Measurements from ENCODE around the gene DDX47.

DNA sequence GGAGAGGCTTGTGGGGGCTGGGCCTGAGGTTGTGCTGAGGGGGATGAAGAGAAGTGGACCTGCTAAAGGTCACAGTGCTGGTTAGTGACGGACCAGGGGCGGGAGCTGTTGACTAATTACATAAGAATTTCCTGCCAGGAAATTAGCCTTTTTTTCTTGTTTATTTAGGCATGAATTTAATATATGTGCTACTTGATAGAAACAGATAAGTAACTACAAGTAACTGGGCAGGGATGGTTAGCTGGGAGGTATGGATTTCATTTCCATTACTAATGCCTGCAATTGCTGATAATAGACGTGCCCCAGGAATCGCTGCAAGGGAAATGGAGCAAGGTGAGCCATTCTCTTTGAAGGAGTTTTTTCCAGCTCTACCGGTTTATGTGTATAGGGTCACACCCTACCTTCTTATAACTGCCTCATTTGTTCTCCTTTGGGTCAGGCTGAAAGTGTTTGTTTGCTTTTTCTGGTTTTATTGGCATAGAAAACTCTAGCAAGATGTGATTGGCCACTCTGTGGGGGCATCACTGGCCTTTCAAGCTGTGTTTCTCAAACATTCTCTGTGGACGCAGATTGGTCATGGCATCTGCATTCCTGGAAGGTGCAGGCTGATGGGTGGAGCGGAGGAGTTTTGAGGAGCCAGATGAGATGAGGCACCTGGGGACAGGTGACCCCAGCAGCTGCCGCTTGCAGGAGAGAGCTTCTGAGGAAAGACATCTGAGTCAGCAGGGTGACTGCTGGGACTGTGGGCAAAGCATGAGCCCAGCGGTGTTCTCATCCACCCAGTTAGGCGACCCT lies 59.2 kb downstream of the DDX47 start:
- no peak for TF ChIP-seq EZH2 (IDR thresholded peaks at IDR 0.05; ENCODE audit: low read depth)
- no peak for TF ChIP-seq CTCF (conservative IDR thresholded peaks at IDR 0.05)
